Measurements from ENCODE around the gene CARMIL1. TPM values are rescaled to one million over a fixed set of nuclear protein-coding genes. Genes with fewer than 3 reads are reported as not detected.

CARMIL1 gene
- polyA plus RNA-seq, 3 donors: 87.4 to 143 (median 115) TPM

DNA sequence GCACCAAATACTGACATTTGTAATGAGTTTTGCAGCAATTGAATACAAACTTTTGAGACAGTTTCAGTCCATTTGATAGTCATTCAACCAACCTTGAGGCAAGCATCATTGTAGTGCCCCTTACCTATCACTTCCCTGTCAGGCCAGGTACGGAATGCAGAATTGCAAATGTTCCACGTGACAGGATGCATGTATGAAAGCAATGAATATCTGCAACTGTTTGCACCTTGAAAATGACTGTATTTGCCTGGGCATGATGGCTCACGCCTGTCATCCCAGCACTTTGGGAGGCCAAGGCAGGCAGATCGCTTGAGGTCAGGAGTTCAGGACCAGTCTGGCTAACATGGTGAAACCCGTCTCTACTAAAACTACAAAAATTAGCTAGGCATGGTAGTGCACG, 226.8 kb downstream of the CARMIL1 start:
- no peak for DNase-seq

DNA sequence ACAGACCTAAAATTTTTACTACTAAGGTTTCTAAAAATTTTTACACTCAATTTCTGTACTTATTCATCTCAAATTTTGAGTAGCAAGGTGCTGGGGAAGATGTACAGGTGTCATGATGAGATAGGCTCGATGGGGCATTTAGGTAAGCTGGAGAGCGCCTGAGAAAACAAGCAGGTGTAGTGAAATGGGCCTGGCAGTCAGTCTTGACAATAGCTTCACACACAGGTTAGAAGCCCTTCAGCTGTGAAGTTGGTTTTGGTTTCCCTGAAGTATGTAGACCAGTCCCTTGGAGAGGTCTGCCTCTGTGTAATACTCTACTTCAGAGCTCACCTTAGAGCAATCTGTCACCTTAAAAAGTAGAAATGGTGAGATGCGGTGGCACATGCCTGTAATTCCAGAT, 228.9 kb downstream of the CARMIL1 start:
- no peak for DNase-seq

DNA sequence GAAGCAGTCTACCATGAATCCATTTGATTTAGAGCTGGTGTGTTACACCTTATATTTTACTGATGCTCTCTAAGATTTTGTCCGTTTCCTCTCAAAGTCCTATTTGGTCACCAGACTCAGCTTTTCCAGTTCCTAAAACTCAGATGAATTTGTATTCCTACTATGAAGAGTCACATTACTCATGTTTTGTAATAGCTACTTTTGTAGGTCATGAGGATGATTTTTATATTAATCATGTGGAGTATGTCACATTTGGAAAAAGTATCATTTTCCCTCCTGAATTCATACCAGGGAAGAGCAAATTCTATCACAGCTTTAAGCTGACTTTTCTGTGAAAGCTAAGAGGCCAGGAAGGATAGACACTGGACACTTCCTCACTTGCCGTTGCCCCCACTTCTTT, 232.2 kb downstream of the CARMIL1 start:
- no peak for DNase-seq

DNA sequence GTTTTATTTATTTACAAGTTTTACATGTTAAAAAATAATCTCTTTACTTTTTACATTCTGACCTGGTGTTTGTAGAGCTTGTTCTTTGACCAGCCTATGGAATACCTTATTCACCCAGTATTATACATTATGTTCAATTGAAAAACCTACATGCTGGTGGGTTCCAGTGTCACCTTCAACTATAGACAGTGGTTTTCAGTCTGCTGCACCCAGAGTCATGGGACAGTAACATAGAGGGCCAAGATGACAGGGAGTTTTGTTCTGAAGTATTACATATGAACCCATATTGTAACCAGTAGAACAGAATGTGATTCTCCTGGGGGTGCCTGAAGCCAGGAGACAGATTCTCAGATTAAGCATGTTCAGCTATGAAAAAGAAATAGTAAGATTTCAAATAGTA, 233.4 kb downstream of the CARMIL1 start:
- DNase-seq: no peak

DNA sequence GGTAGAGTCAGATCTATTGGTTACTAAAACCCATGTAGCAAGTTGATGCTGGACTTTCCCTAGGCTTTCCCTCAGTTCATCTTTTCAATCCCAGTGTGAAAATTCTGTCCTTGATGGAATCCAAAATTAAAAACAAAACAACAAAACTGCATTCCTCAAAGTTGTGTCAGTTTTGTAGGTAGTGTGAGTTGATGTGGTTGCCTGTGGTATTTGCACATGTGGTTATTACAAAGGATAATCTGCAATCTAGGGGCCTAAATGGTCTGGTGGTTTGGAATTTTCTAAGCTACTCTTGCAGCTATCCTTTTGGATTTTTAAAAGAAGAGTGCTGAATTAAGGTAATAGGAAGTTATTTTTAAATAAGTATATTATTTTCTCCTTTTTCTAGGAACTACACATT, 240.7 kb downstream of the CARMIL1 start:
- DNase-seq: no peak

DNA sequence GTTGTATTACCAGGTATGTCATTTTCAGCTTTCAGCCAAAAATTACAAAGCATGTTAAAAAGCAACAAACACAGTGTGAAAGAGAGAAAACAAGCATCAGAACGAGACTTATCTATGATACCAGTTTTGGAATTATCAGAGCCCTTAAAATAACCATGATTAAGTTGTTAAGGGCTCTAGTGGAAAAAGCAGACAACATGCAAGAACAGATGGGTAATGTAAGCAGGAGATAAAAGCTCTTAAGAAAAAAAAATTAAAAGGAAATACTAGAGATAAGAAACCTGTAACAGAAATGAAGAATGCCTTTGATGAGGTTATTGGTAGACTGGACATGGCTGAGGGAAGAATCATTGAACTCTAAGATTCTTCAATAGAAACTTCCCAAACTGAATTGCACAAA, 245.4 kb downstream of the CARMIL1 start:
- no peak for DNase-seq

DNA sequence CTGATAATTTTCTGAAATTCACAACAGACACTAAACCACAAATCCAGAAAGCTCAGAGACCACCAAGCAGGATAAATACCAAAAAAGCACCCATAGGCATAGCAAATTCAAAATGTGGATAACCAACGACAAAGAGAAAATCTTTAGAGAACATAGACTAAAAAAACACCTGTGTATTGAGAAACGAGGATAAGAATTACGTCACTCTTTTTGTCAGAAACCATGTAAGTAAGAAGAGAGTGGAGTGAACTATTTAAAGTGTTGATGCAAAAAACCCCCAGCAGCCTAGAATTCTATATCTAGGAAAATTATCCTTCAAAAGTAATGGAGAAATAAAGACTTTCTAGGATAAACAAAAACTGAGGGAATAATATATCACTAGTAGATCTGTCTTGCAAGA, 245.9 kb downstream of the CARMIL1 start:
- DNase-seq: no peak

DNA sequence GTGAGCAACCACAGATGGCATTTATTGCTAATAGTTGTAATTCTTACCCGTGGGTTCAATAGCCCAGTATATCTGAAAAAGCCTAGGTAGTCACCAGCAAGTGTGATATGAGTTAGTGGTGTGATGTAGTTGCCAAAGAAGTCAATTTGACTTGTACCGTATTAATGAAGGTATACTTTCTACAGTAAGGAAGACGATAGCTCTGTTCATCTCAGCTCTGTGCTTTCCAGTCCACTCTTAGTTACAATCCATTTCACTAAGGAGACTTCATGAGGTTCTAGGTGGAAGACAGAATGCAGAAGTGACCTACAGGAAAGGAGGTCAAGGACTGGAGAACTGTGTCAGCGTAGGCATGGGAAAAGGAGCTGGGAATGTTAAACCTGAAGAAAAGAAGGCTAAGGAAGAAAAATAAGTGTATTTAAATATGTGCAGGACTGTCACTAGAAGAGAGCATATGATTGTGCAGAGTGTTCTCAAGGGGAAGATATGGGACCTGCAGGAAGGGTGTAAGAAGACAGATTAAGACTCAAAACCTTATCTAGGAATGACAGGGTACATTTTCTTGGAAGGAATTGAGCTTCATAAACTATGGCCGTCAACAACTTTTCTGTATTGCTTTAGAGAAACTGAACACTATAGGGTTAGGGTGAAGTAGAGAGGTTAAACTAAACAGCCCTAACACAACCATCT, 255.9 kb downstream of the CARMIL1 start:
- DNase-seq: no peak

DNA sequence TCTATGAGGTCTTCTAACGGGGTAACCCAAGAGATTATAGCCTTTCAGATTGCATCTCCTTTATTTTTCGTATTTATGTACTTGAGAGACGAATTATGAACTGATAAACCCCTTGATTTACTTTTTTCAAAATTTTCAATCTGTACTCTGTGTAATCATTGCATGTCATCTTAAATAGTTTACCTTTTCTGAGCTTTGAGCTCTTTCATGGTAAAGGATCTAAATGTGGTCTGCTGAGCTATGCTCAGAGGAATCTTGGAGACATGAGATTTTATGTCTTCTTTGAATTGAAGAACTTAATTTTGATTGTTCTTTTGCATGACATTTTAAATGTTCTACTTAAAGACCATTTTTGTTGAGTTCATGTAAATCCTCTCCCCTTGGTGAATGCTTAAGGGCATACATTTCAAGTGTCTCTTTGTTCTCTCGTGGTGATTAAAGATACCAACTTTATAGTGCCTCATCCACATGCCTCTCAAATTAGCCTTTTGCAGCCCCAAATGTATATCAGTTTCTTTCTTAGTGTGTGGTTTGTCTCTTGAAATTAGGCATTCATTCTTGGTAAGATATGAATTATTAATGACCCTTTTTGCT, 256.6 kb downstream of the CARMIL1 start:
- DNase-seq: no peak

DNA sequence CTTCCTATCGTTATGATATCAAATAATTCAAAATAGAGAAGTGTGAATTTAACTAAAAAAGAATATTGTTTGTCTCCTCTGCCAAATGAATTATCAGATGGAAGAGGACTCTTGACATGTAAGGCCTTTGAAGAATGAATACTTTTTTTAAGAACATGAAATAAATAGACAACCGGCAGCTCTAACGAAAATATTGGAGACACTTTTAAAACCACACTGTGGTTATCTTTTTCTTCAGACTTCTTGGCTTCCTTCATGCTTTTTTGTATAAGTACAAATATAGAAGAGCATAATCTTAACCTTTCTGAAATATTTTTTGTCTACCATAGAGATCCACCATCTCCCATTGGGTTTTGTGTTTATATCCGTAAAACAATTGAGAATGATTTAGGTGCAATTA, 257.6 kb downstream of the CARMIL1 start:
- DNase-seq: no peak

DNA sequence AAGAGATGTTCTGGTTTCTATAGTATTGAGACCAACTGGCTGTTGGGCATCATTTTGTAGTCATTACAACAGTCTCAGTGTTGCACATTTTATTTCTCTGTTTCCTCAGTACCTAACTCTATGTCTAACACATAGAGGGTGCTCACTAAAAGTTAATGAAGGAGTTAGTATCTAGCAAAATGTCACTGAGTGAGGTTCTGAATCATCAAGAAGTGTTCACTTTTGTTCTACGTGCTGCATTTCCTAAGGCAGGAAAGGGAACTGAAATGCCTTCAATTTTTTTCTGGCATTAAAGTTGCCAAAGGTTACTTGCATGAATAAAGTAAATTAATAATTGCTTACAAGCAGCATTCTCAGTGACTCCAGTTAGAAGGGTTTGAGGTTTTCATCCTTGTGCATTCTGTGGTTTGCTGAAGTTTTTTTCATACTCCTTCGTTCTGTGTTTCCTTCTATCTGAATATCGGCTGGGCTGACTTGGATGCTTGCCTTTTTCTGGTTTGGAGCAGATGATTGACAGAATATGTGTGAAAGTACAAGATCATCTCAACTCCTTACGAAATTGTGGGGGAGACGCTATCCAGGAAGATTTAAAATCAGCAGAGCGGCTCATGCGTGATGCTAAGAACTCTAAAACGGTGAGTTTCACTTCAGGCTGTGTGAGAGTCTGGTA, 258.3 kb downstream of the CARMIL1 start:
- no peak for DNase-seq

DNA sequence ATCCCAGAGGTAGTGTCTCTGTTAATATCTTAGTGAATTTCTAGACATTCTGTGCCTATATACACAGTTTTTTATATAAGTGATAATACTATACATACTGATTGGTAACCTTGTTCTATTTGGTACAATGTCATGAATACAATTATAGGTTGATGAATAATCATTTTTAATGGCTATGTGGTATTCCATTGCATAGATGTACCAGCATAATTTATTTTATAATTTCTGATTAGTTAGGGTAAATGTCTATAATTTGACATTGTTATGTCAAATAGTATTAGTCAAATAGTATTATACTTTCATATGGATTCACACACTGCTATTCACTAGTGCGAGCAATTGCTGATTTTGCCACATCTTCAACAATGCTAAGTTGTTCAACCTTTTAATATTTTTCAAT, 262.1 kb downstream of the CARMIL1 start:
- no peak for DNase-seq

DNA sequence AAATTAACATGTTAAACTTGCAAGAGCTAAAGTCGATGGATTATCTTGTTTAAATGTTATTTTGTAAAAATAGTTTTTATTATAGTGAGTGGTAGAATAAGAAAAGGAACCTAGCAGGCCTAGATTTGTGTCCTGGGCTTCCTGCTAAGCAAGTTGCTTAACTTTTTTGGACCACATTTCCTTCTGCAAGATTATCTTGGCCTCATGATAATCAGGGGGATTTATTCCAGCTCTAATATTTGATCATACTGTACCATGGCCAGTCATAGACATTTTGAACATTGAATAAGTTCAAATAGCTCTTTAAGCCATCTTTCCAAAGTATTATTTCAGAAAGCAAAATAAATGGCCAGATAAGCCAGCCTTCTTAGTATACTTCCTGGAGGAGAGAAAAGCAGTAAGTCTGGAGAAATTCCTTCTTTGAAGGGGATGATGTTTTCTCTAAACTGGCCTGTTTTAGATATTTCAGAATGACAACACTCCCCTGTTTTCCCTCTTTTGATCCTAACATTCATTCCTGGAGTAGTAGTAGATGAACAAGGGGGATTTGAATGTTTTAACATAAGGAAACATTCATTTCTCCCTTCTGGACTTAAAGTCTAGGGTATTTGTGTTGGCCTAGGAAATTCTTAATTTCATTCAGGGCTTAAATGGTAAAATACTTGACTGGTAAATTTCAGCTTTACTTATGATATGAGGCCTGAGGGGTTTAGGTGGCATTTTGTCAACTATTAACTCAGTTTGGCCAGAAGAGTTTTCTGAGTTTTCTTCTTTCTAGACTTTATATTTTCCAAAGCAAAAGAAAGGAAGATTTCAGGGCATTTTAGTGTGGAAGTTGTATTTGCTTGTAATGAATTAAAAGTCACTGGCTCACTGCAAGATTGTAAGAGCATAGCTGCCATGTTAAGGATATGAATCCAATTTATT, 264.1 kb downstream of the CARMIL1 start:
- no peak for DNase-seq

DNA sequence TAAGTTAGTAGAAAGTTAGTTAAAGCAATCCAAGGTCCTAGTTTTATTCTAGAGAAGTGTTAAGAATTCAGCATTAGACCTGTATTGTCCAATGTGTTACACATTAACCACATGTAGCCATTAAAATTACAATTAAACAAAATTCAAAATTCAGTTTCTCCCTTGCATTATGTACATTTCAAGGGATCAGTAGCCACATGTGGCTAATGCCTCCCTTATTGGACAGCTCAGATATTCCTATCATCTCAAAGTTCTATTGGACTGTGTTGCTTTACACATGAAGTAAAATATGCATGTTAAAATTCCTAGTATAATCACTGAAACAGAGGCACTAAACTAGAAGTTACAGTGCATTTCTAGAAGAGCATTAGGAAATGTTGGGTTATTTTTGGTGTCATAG, 265.7 kb downstream of the CARMIL1 start:
- no peak for DNase-seq

DNA sequence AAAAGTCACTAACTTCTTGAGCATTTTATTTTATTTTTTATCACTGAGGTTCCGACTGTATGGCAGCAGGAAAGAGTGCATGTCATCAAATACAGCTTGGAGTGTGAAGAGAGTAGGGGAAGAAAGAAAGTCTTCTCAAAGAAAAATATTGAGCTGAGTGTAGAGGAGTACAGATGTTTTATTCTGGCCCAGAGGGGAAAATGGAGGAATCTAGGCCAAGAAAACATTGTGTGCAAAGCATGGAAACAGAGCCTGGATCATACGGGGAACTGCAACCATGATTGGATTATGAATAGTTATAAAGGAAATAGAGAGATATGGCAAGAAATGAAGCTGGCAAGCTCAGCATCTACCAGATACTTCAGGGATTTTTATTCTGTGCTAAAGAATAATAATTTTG, 268.6 kb downstream of the CARMIL1 start:
- DNase-seq: no peak

DNA sequence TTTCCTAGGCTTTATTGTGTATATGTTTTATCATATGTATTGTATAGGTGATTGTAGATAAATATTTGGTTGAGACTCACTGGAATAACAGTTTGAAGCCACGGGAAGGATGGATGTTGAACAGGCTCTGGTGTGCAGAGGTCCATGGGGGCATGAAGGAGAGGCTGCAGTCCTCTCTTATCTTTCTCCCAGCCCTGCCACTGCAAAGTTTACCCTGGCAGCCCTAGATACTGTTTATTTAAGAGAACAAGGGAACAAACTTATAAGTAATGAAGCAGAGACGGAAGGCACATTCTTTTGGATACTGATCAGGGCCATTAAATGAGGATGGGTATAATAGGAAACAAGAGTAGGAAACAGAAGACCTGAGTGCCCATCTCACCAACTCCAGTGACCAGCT, 269.3 kb downstream of the CARMIL1 start:
- DNase-seq: no peak

DNA sequence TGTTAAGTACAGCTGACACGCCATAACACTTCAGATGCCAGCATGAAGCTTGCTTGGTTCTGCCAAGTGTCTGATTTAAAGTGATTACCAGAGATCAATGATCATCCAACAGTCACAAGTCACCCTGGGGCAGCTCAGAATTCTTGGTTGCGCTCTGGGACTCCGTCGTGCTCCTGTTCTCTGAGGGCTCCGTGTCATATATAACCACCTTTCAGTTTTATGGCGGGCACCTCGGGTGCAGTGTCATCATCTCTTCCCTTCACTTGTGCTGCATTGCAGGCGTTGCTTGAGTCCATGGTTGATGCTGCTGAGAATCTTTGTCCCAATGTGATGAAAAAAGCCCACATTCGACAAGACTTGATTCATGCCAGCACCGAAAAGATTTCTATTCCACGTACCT, 271.5 kb downstream of the CARMIL1 start:
- no peak for DNase-seq

DNA sequence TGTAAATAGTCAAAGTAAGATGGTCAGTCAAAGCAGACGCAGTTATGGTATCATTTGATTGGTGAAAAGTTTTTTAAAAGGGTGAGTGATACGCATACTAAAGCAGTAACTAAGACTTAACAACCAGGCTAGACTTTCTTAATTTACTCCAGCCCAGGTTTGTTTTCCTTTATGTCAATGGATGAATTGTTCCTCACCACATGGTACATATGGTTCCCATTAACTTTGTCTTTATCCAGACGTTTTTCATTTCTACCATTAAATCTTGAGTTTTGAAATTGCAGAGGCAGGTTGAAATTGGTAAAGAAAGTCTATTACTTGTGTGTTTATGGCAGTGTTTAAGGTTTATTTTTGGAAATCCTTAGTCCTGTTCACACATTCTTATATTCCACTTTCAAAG, 274.3 kb downstream of the CARMIL1 start:
- no peak for DNase-seq

DNA sequence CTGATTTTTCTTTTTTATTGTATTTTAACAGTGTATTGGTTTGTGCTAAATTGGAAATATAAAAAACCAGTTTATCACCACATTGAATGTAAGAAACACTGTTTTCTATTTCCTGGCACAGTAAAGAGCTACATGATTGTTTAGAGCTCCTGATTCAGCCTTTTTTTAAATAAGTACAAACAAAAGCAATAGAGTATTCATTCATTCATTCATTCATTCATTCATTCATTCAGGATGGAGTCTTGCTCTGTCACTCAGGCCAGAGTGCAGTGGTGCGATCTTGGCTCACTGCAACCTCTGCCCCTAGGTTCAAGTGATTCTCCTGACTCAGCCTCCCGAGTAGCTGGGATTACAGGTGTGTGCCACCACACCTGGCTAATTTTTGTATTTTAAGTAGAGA, 276.0 kb downstream of the CARMIL1 start:
- DNase-seq: no peak

DNA sequence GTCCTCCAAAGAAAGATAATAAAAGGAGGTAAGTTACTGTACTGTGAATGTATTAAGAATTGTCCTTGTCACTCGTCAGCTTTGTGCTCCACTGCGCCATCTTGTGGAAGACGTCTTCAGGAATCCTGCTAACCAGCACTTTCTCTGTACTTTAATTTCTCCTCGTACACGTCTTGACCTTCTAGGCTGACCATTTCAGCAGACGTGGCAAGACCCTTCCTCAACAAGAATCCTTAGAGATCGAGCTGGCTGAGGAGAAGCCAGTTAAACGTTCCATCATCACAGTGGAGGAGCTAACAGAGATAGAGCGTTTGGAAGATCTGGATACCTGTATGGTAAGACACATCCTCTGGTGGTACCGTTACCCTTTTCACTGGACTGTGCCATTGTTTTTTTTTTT, 277.3 kb downstream of the CARMIL1 start:
- peak; percentile 76 for DNase-seq

DNA sequence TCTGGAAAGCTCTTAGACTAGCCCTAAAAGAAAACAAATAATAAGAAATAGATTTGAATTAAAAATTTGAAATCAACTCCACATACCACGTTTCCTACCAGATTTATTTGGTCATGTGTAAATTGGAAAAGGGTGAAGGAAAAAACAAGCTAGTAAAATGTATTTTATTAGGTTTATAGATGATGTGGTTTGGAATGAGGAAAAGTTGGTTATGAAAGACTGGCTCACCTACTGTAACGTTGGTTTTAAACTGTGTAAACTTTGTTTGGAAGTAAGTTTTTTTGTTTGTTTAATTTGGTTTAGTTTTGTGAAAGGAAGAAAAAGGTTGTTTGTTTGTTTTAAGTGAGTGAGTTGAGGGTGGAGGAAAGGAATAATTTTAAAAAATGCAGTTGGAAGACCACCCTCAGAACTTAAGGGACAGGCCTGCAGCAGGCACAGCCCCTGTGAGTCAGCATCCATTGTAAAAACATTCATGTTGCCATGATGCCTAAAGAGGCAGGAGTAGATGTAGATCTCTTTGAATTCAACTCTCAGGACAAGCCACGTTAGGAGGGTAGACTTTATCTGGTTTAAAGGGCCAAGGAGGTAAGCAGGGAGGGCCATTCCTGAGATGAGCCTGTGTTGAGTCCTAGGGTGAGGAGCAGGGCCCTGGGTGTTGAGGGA, 279.1 kb downstream of the CARMIL1 start:
- DNase-seq: no peak

DNA sequence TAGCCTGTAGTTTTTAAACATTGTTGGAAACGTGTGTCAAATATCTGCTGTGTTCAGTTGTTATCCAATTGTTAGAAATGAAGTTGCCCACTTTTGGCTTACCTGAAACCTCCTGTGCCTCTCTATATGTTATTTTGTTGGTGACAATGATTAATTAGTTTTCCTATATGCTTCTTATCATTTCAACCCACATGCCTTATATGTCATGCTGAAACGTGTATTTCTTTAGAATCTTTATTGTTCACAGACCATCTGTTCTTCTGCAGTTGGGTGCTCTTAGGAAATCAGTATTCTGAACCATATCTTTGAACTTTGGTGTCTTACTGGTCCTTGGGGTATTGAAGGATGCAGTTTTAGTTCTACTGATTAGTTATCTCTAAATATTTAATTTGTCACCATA, 281.7 kb downstream of the CARMIL1 start:
- DNase-seq: no peak
